ENCODE results near the gene SLC7A6OS. TPM values are rescaled to one million over a fixed set of nuclear protein-coding genes. Genes with fewer than 3 reads are reported as not detected.

The SLC7A6OS gene
- total and polyA plus RNA-seq, 2 experiments from 2014 or later = 16.4 to 17.9 TPM

GRCh38 chr16:68328860-68329390, 18.2 kb upstream of the SLC7A6OS start:
- Histone ChIP-seq H3K4me3 (no peak overlapping the region), H3K27me3 (ENCODE audit: insufficient read depth) (no peaks in the 10 kb centered on the region), H3K9me2 (ENCODE audit: insufficient read depth) (no peaks in the 10 kb centered on the region), H3K27ac (ENCODE audit: low read depth) (no peak overlapping the region), H3K79me2 (replicated peaks; ENCODE audit: insufficient read depth) (no peaks in the 10 kb centered on the region), H2AFZ (no peak overlapping the region), H3F3A (replicated peaks; ENCODE audit: low read depth) (no peaks in the 10 kb centered on the region), H4K20me1 (replicated peaks; ENCODE audit: insufficient read depth) (no peaks in the 10 kb centered on the region), H3K4me2 (no peak overlapping the region), H3K36me3 (ENCODE audit: insufficient read depth) (peaks cover 12% of the 10 kb centered on the region; the same call in 1 of the 2 replicates), H3K4me1 (ENCODE audit: insufficient read depth) (no peaks in the 10 kb centered on the region)
- TF ChIP-seq EZH2 (IDR thresholded peaks at IDR 0.05; ENCODE audit: low read depth, unreplicated experiment) (no peak), CTCF (conservative IDR thresholded peaks at IDR 0.05; ENCODE audit: low read depth in 2 of 2) (no peak), STAT1 (IDR thresholded peaks at IDR 0.05; ENCODE audit: unreplicated experiment) (no peak), EZH2phosphoT487 (IDR thresholded peaks at IDR 0.05; ENCODE audit: unreplicated experiment) (no peak), NANOG (IDR thresholded peaks at IDR 0.05; ENCODE audit: borderline replicate concordance) (no peak), ZNF462 (CRISPR knock-in tag; IDR thresholded peaks at IDR 0.05) (no peak), JUNB (IDR thresholded peaks at IDR 0.05; ENCODE audit: unreplicated experiment) (no peak), ZNF114 (CRISPR knock-in tag; IDR thresholded peaks at IDR 0.05) (no peak), POLR2AphosphoS5 (IDR thresholded peaks at IDR 0.05; ENCODE audit: low read depth) (no peak), ETS1 (IDR thresholded peaks at IDR 0.05) (no peak), REST (IDR thresholded peaks at IDR 0.05; ENCODE audit: unreplicated experiment) (no peak), ZNF331 (CRISPR knock-in tag; IDR thresholded peaks at IDR 0.05; ENCODE audit: low read depth) (no peak), CREB1 (CRISPR knock-in tag; IDR thresholded peaks at IDR 0.05; ENCODE audit: low read depth) (no peak)
- H3K9me3 Mint-ChIP-seq = no peaks in the 10 kb centered on the region
- H3K36me3 Mint-ChIP-seq (ENCODE audit: low read depth) = peaks cover 30% of the 10 kb centered on the region
- H3K27ac Mint-ChIP-seq = no peak overlapping the region
- H3K4me1 Mint-ChIP-seq = peaks cover 3% of the 10 kb centered on the region; the same call in 1 of the 3 replicates
- no peak for ATAC-seq
- H3K4me3 Mint-ChIP-seq = no peak overlapping the region
- H3K27me3 Mint-ChIP-seq (ENCODE audit: insufficient read depth, low read depth, poor library complexity) = no peaks in the 10 kb centered on the region
- no peak for DNase-seq (ENCODE audit: low spot score)
